NCI-H446 treated with DMSO at 0.1 percent for 48 hours (cell line): Measurements from ENCODE around the gene RBM34.

ENCODE experiments used
- DNase-seq: peaks from one replicate; lab custom pipeline; 2025; lab: John Stamatoyannopoulos, UW

The RBM34 gene

DNA sequence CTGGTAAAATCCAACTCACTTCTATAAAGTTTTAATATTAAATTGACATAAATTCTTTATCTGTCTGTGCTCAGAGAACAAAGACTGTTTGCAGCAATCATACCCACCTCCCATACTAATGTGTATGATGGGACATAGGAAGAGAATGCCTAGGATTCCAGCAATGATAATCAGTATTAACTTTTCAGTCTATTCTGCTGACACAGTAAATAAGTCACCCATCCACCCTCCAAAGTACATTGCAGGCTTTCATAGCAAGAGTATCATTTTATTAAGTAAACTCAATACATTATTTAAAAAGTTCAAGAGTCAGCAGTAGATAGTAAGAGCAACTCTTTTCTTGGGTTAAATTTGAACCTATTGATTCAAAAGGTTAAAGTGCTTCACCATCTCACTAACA lies 8.8 kb downstream of the RBM34 start:
- DNase-seq: no peak

DNA sequence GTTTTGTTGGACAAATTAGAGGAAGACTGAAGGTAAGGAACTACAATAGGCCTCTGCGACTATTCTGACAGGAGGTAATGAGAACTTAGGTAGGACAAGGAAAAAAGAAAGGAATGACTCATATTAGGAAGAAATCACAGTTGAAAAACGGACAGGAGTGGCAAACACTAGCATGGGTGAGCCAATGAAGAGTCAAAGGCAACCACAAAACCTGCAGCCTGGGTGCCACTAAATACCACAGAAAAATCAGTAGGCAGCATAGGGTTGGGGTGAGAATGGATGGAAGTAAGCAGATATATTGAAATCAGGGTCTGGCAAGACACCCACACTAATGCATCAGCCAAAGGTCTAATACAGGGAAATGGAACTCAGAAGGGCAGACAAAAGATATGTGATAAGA lies 10.0 kb downstream of the RBM34 start:
- DNase-seq: no peak

DNA sequence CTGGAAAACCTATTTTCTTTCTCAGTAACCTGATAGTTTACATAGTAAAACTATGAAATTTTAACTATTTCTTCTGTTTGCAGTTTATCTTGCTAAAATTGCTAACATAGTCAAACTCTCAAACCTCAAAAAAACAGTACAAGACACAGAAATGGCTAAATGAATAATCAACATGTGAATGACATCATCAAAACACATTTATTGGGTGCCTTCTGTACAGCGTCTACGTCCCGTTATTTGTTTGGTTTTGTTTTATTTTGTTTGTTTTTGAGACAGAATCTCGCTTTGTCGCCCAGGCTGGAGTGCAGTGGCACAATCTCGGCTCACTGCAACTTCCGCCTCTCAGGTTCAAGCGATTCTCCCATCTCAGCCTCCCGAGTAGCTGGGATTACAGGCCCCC lies 11.2 kb downstream of the RBM34 start:
- no peak for DNase-seq

DNA sequence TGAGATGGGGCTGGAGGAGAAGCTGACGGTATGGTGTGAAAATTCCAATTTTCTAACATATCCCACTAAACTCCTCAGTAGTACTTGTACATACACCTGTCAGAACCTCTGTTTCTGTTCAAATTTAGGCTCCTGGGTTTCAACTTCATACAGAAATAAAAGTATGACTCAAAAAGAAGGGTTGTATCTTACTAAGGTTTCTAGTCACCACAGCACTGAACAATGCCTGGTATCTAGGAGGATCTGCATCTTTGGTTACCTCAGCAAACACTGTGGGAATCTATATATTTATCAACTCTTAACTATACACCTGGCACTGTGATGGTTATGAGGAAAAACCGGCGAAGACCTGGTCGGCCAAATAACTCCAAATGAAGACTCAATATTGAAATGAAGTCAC lies 13.8 kb downstream of the RBM34 start:
- no peak for DNase-seq

DNA sequence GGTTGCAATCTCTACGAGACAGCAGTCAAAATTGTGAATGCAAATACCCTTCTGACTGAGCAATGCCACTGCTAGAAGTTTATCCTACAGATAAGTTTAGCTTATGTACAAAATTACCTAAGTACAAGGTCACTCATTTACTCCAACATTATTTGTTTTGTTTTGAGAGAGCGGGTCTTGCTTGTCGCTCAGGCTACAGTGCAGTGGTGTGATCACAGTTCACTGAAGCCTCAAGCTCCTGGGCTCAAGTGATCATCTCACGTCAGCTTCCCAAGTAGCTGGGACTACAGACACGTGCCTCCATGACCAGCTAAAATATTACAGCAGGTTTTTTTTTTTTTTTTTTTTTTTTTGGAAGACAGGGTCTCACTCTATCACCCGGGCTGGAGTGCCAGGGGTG lies 15.4 kb downstream of the RBM34 start:
- no peak for DNase-seq

DNA sequence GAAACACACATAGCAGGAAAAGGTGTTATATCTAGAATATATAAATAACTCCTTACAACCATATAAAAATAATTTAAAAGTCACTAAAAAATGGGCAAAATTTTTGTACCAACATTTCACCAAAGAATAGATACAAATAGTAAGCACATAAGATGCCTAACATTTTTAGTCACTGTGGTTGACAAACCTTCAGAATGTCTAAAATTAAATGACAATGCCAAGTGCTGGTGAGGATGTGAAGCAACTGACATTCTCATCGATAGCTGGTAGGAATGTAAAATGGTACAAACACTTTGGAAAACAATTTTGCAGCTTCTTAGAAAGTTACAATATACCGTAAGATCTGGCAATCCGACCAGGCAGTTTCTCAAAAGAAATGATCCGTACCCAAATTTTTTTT lies 18.1 kb downstream of the RBM34 start:
- no peak for DNase-seq

DNA sequence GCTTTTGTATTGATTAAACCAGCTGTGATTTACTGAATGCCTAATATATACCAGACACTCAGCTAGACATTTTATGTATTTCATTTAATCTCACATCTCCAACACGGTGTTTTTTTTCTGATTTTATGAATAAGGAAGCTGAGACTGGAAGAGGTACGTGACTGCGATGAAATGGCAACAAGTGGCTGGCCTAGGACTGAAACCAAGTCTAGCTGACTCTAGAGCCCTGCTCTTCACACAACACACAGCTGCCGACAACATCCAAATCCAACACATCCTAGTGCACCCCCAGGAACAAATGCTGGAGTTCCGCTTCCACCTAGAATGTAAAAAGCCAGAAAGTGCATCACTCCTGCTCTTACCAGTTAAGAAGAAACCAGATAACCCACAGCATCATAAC lies 21.7 kb downstream of the RBM34 start:
- DNase-seq: no peak

DNA sequence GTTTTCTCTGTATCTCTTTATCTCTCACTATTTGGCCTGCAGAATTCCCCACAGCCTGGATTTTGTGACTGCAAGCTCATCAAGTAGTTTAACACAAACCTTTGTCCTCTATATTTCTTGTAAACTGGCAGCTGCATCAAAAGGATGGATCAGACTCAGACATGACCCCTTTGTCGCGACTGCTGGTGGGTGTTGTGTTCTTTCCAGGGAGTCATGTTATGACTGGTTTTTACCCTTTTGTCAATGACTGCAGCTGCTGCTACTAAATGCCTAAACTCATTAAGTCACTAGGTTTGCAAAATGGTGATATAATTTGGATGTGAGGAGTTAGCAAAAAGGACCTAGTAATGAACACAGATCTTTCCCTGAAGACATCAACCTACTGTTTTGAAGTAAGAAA lies 22.2 kb downstream of the RBM34 start:
- DNase-seq: no peak

DNA sequence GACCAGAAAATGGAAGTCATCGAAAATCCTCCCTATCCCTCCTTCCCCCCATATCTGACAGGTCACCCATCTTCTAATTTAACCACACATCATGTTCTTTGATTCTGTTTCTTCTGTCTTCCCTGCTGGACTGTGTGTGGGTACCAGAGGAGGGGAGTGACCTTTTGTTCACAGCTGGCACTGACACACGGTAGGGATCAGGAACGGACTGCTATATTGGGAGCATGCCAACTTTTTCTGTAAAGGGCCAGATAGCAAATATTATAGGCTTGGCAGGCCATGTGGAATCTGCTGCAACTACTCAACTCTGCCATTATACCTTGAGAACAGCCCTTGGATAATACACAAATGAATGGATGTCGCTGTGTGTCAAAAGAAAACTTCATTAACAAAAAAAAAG lies 24.9 kb downstream of the RBM34 start:
- no peak for DNase-seq

DNA sequence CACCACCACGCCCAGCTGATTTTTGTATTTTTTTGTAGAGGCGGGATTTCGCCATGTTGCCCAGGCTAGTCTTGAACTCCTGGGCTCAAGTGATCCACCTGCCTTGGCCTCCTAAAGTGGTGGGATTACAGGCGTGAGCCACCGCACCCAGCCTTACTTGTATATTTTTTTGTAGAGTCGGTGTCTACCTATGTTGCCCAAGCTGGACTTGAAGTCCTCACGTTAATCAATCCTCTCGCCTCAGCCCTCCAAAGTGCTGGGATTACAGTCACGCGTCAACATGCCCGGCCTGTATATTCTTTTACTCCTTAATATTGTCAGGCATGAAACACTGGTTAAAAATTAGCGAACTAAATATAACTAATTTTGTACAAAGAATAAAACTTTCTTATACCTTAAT lies 26.9 kb downstream of the RBM34 start:
- DNase-seq: no peak

DNA sequence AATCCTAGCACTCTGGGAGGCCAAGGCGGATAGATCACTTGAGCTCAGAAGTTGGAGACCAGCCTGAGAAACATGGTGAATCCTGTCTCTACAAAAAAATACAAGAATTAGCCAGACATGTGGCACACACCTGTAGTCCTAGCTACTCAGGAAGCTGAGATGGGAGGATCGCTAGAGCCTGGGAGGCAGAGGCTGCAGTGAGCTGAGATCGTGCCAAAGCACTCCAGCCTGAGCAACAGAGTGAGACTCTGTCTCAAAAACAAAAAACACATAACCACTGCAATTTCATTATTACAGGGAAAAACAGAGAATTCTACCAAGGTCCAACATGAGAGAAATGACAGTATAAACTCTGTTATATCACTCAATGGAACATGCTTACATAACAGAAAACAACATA lies 28.0 kb downstream of the RBM34 start:
- DNase-seq: no peak

DNA sequence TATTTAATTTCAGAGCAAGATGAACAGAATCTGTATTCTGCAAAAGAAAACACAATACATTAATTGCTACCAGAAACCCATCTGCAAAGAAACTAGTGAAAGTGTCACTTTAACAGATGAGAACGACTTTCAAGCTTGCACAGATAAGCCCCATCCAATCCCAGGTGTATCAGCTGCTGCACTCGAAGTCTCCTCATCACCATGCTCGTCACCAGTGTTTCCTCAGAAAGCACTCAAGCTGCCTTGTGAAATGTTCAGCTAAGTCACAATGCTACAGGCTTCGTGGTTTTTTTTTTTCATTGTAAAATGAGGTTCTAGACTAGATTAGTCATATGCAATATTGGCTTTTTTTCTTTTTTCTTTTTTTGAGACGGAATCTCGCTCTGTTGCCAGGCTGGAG lies 29.1 kb downstream of the RBM34 start:
- no peak for DNase-seq

DNA sequence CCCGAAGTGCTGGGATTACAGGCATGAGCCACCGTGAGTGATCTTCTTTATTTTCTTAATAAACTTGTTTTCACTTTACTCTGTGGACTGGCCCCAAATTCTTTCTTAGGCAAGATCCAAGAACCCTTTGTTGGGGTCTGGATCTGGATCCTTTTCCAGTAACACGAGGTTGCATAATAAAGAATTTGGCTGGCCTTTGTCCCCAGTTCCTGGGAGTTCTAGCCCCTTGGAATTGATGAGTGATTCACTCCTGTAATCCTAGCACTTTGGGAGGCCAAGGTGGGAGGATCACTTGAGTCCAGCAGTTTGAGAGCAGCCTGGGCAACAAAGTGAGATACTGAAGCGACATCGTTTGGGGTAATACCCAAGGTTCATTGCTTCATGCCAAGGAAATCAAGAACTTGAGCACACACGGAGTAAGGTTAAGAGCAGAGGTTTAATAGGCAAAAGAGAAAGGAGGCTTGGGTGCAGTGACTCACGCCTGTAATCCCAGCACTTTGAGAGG lies 30.2 kb downstream of the RBM34 start:
- DNase-seq: no peak

DNA sequence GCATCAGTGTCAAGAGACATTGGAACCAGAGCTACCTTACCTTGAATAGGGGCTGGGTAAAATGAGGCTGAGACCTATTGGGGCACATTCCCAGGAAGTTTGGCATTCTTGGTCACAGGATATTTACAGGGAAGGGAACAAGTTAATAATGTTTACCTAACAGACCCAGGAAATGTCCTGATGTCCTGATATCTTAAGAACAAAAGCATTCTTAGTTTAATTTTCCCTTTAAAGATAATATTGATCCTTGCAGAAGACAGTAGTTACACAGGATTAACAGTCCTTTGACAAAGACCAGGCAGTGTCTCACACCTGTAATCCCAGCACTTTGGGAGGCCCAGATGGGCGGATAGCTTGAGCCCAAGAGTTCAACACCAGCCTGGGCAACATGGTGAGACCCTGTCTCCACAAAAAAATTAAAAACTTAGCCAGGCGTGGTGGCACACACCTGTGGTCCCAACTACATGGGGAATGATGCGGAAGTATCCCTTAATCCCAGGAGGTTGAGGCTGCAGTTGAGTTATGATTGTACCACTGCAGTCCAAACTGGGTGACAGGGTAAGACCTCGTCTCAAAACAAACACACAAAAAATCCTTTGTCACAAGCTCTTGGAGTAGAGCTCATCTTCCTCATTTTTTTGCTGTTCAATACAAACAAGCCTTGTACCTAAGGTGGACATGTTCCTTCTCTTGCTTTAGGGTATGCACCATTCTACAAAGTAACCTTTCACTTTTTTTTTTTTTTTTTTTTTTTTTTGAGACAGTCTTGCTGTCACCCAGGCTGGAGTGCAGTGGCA lies 31.1 kb downstream of the RBM34 start:
- DNase-seq: no peak

DNA sequence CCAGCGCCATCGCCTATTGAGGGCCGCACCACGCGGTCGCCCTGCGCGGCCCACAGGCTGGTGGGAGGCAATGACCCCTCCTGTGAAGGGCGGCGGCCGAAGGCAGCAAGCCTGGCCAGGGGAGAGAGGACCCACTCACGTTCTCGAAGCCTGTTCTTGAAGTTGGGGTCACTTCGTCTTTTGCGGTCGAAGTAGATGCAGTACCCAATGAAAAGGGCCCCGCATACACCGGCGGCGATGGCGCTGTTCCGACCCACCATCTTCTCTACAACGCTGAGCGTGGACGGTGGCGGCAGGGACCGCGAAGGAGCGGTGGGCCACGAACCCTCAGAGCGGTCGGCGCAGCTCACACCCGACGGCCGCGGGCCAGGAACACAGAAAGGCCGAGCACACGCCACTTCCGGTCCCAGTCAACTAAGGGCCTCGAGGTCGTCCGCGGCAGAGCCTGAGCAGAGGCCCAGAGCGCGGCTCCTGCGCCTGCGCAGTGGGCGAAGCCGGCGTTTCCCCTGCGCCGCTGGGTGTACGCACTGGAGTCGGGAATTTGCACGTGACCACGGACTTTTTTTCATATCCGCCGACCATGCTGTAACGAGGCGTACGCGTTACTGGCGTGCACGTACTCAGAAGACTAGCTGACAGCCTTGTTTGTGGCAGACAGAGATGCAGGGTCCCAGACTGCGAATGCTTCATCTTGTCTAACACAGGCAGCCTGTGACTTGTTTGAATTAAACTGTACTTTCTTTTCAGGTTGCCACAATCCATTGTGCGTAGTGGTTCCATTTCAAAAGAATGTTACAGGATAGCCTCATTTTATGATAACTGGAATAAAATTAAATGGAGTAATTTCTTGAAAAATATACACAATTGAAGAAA lies 32.4 kb downstream of the RBM34 start, which contains the start of gene TOMM20:
Gene TOMM20 (minus strand): TSS at position 382 of the 873 bp plus-strand sequence. CDS start 122 bp downstream, at position 260.
- DNase-seq: peak; percentile 97

DNA sequence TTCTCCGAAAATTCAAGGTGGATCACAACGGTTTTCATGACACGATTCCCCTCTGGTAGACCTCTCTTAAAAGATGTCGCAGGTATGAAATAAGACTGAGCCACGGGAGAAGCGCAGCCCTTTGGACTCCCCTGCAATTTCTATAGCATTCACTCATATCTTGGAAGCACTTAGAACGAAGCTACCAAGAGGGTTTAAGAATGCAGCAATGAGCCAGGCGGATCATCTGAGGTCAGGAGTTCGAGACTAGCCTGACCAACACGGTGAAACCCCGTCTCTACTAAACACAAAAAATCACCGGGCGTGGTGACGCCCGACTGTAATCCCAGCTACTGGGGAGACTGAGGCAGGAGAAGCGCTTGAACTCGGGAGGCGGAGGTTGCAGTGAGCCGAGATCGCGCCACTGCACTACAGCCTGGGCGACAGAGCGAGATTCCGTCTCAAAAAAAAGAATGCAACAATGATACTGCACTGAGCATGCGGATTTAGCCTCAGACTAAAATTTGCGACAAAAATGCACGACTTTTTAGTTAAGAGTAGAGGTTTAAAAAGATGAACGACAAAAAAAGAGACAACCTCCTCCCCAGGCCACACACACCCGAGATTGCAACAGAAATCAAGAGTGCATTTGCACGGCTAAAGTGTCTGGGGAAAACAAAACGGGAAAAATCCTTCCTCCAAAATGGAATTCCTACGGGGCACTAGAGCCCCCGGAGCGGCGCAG lies 33.2 kb downstream of the RBM34 start:
- no peak for DNase-seq

DNA sequence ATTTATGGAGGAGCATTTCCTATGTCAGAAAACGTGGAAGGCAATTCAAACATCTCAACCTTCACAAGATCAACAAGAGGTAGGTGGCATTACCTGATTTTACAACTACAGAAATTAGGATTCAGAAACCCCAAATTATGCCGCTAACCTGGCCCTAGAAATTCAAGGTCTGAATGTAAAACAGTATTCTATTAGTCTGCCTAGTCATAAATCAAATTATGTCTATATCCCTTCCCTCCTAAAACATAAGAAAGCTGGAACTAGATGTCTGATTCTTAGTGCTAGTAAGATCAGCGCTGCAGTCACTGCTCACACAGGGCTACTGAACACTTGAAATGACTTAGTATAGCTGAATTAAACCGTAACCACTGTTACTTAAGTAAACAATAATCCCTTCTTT lies 33.8 kb downstream of the RBM34 start:
- no peak for DNase-seq

DNA sequence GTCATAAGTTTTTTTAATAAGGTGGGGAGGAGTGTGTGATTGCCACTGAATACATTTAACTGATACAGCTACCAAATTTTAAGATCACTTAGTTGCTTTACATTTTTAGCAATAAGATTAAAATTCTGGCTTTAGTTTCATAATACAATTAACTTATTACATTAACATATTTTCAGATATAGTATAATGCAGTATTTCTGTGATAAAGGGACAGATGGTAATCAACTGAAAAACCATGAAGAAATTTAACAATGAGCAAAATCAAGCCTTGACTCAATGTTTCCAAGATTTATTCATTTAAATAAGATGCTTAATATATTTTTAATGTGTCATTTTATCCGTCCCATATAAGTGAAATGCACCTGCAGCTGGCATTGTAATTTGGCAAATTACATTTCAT lies 36.4 kb downstream of the RBM34 start:
- DNase-seq: no peak

DNA sequence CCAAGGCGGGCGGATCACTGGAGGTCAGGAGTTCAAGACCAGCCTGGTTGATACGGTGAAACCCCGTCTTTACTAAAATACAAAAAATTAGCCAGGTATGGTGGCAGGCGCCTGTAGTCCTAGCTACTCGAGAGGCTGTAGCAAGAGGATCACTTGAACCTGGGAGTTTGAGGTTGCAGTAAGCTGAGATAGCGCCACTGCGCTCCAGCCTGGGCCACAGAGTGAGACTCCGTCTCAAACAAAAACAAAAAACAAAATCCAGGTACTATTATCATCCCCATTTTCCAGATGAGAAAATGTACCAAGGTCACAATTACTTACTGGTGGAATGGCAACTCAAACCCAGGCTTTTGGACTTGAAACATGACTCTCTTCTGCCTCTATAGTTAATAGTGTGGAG lies 36.9 kb downstream of the RBM34 start:
- no peak for DNase-seq

DNA sequence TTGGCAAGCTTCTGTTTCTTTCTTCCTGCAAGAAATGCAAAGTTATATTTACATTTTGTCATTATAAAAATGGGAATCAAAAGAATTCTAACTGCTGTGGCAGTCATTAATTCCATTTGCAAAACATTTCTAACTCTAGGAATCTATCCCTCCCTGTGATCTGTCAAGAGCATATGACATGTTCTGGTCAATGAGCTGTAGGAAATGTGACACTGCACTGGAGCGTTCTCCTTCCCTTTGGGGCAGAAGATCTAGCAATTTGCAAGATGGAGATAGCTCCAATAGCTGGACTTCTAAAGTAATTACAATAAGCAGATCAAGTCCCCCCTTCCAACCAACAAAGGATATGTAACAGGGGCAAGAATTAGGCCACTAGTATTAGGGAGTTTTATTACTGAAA lies 38.7 kb downstream of the RBM34 start:
- no peak for DNase-seq

DNA sequence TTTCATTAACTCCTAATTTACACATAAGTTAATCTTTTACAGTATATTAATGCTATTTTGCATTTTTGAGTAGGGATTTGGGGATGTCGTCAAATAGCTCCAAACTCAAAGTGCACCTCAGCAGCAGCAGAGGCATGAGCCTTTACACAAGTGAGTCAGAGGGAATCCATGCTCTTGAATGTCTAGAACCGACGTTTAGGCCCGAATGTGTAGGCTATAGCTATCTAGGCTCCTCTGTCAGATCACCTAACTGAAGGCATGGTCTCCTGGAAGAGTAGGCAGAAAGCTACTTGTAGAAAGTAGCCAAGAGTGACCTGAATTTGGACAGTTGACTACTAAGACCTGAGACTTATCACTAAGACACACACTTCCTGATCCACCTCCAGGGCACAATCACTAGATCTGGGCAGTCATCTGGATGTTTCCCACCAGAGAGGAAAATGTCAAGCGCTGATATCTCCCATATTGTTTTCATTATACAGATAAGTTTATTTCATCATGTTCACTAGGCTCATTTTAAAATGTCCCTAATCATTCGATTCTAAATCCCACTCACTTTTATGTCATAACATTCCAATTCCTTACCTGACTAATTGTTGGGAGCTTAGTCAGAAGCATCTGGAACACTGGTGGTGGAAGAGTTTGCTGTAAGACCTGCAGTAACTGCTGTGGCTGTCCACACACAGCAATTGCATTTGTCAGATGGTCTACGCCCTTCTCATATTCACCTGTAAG lies 47.7 kb downstream of the RBM34 start:
- DNase-seq: no peak
